ENCODE results near the gene SEC61G.

- TF ChIP-seq TSHZ2 (CRISPR knock-in tag; IDR thresholded peaks at IDR 0.05) (no peak), ZFP30 (CRISPR knock-in tag; IDR thresholded peaks at IDR 0.05) (no peak), OSR1 (CRISPR knock-in tag; IDR thresholded peaks at IDR 0.05) (no peak), ZNF70 (CRISPR knock-in tag; IDR thresholded peaks at IDR 0.05) (no peak), ZFP3 (CRISPR knock-in tag; IDR thresholded peaks at IDR 0.05) (no peak)
- TF ChIP-seq, protein P1, sequence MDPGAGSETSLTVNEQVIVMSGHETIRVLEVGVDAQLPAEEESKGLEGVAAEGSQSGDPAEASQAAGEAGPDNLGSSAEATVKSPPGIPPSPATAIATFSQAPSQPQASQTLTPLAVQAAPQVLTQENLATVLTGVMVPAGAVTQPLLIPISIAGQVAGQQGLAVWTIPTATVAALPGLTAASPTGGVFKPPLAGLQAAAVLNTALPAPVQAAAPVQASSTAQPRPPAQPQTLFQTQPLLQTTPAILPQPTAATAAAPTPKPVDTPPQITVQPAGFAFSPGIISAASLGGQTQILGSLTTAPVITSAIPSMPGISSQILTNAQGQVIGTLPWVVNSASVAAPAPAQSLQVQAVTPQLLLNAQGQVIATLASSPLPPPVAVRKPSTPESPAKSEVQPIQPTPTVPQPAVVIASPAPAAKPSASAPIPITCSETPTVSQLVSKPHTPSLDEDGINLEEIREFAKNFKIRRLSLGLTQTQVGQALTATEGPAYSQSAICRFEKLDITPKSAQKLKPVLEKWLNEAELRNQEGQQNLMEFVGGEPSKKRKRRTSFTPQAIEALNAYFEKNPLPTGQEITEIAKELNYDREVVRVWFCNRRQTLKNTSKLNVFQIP (CRISPR knock-in tag; IDR thresholded peaks at IDR 0.05; ENCODE audit: borderline replicate concordance, low read depth), result no peak
Observed at GRCh38 chr7:54788664-54789063, 29.7 kb upstream of the SEC61G start.
